ENCODE measurements around the gene RORB.

DNA sequence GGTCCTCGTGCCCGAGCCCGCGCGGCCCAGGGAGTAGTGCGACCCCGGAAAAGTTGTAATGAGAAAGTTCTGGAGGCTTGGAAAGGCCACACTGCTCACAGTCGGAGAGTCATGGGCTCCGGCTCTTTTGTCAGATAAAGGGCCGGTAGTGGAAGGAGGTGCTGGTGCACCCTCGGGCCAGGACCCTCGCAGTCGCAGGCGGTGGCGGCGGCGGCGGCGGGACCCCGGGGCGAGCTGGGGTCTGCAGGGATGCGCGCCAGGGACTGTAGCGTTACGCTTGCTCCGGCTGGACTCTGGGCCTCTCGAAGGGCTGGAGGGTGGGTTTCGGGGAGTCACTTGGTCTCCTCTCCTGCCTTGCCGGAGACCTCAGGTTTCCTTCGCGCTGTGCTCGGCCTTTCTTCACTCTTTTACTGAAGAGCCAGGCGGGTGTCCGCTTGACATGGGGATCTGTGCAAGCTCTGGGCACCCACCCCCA is 1.5 kb downstream of the RORB start:
- TF ChIP-seq, protein P1, sequence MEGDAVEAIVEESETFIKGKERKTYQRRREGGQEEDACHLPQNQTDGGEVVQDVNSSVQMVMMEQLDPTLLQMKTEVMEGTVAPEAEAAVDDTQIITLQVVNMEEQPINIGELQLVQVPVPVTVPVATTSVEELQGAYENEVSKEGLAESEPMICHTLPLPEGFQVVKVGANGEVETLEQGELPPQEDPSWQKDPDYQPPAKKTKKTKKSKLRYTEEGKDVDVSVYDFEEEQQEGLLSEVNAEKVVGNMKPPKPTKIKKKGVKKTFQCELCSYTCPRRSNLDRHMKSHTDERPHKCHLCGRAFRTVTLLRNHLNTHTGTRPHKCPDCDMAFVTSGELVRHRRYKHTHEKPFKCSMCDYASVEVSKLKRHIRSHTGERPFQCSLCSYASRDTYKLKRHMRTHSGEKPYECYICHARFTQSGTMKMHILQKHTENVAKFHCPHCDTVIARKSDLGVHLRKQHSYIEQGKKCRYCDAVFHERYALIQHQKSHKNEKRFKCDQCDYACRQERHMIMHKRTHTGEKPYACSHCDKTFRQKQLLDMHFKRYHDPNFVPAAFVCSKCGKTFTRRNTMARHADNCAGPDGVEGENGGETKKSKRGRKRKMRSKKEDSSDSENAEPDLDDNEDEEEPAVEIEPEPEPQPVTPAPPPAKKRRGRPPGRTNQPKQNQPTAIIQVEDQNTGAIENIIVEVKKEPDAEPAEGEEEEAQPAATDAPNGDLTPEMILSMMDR (IDR thresholded peaks at IDR 0.05) = no peak
- TF ChIP-seq TCF7L2 (IDR thresholded peaks at IDR 0.05; ENCODE audit: low read depth, low read length) (no peak), POLR2AphosphoS5 (IDR thresholded peaks at IDR 0.05; ENCODE audit: low read depth, low read length) (no peak)
- TF ChIP-seq, protein P2, sequence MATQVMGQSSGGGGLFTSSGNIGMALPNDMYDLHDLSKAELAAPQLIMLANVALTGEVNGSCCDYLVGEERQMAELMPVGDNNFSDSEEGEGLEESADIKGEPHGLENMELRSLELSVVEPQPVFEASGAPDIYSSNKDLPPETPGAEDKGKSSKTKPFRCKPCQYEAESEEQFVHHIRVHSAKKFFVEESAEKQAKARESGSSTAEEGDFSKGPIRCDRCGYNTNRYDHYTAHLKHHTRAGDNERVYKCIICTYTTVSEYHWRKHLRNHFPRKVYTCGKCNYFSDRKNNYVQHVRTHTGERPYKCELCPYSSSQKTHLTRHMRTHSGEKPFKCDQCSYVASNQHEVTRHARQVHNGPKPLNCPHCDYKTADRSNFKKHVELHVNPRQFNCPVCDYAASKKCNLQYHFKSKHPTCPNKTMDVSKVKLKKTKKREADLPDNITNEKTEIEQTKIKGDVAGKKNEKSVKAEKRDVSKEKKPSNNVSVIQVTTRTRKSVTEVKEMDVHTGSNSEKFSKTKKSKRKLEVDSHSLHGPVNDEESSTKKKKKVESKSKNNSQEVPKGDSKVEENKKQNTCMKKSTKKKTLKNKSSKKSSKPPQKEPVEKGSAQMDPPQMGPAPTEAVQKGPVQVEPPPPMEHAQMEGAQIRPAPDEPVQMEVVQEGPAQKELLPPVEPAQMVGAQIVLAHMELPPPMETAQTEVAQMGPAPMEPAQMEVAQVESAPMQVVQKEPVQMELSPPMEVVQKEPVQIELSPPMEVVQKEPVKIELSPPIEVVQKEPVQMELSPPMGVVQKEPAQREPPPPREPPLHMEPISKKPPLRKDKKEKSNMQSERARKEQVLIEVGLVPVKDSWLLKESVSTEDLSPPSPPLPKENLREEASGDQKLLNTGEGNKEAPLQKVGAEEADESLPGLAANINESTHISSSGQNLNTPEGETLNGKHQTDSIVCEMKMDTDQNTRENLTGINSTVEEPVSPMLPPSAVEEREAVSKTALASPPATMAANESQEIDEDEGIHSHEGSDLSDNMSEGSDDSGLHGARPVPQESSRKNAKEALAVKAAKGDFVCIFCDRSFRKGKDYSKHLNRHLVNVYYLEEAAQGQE (IDR thresholded peaks at IDR 0.05; ENCODE audit: insufficient read depth in 1 of 2, low read depth in 2 of 2, low read length in 1 of 2) = no peak

All from Panc1 (cell line).